HCT116 (cell line): ENCODE measurements around the gene NDUFA5. TPM values are rescaled to one million over a fixed set of nuclear protein-coding genes. Genes with fewer than 3 reads are reported as not detected.

Experiments used
- ATAC-seq: fragments of 200-7000 bp; cut with Tn5 transposase; 2 replicates; pipeline ENCODE4 v1.9.1; 2020; ENCODE audit warnings: mild to moderate bottlenecking, moderate library complexity
- BruUV-seq: library from RNA; stranded (reverse); fragments of 400-500 nt; replicated peaks from 2 replicates; lab custom pipeline; 2021; lab: Mats Ljungman, UMichigan
- CTCF ChIA-PET: fragments of 300-600 bp; sonication (Branson Sonifier 250); formaldehyde crosslinking; loops from one replicate; lab custom pipeline; 2021; ENCODE audit warnings: antibody characterized with exemption; lab: Charles Lee
- POLR2A ChIA-PET: fragments of 300-600, 350-600 bp; sonication (Branson Sonifier 250); formaldehyde crosslinking; loops from one replicate; lab custom pipeline; 2021; ENCODE audit warnings: antibody characterized with exemption; lab: Charles Lee
- RAD21 ChIA-PET, 2 experiments: fragments of 300-600 bp; sonication (Branson Sonifier 250); formaldehyde crosslinking; loops; one replicate each; lab custom pipeline; 2023; ENCODE audit warnings: low total read pairs in 2 of 2; ENCODE audit not compliant: uncharacterized antibody in 2 of 2, unreplicated experiment in 2 of 2, low non-redundant PET in 1 of 2; lab: Charles Lee
- DNase-seq: peaks from one replicate; pipeline ENCODE4 v3.0.0-alpha.2; 2010; ENCODE audit warnings: low read depth, low spot score
- H2AFZ ChIP-seq: fragments of 200-600 bp; shearing (Covaris generic), sonication (generic); 2 replicates; pipeline ENCODE4 v1.6.1; 2017; ENCODE audit warnings: low read depth, mixed run types, mixed read lengths, antibody characterized with exemption, low read length; ENCODE audit not compliant: poor library complexity, severe bottlenecking
- H3K27ac ChIP-seq: 2 replicates; pipeline ENCODE4 v1.5.1; 2012; ENCODE audit warnings: low read depth, low read length
- H3K27me3 ChIP-seq: fragments of 200-600 bp; sonication (generic); 2 replicates; pipeline ENCODE4 v1.6.1; 2016; ENCODE audit warnings: mixed run types, low read length, mixed read lengths; ENCODE audit not compliant: insufficient read depth
- H3K36me3 ChIP-seq, 2 experiments: fragments of 200-500 bp in 1 of 2; fragments of 200-600 bp in 1 of 2; sonication (Bioruptor generic) in 1 of 2; sonication (generic) in 1 of 2; 2 replicates each; pipeline versions ENCODE4 v1.5.1 to v1.6.1; 2014 to 2016; ENCODE audit warnings: low read length in 2 of 2, inconsistent platforms in 1 of 2, mixed read lengths in 1 of 2, mixed run types in 1 of 2; ENCODE audit not compliant: insufficient read depth in 2 of 2, control insufficient read depth in 1 of 2
- H3K4me1 ChIP-seq, 2 experiments: fragments of 200-600 bp in 1 of 2; sonication (generic) in 1 of 2; 2 replicates each; pipeline versions ENCODE4 v1.5.1 to v1.6.1; 2012 to 2017; ENCODE audit warnings: low read length in 2 of 2, inconsistent platforms in 1 of 2, mild to moderate bottlenecking in 1 of 2, mixed read lengths in 1 of 2, mixed run types in 1 of 2, moderate library complexity in 1 of 2; ENCODE audit not compliant: insufficient read depth in 2 of 2, control insufficient read depth in 1 of 2
- H3K4me2 ChIP-seq: fragments of 200-600 bp; sonication (generic); 2 replicates; pipeline ENCODE4 v1.6.1; 2017; ENCODE audit warnings: mixed run types, low read length, mixed read lengths
- H3K4me3 ChIP-seq, 2 experiments: fragments of 200-600 bp in 1 of 2; sonication (generic) in 1 of 2; replicated peaks in 1 of 2; 2 replicates each; pipeline ENCODE4 v1.5.1; 2011 to 2016; ENCODE audit warnings: low read length in 2 of 2, control low read depth in 1 of 2, low read depth in 1 of 2, mild to moderate bottlenecking in 1 of 2, mixed read lengths in 1 of 2, mixed run types in 1 of 2
- H3K79me2 ChIP-seq: fragments of 200-600 bp; sonication (generic); 2 replicates; pipeline ENCODE4 v1.6.1; 2017; ENCODE audit warnings: mild to moderate bottlenecking, mixed run types, low read length, moderate library complexity, mixed read lengths; ENCODE audit not compliant: insufficient read depth
- H3K9ac ChIP-seq: fragments of 200-600 bp; sonication (generic); 2 replicates; pipeline ENCODE4 v1.6.1; 2016; ENCODE audit warnings: low read length, mixed read lengths
- H3K9me2 ChIP-seq: fragments of 200-600 bp; sonication (generic), shearing (Covaris generic); 2 replicates; pipeline ENCODE4 v1.6.1; 2017; ENCODE audit warnings: mixed run types, mild to moderate bottlenecking, moderate library complexity; ENCODE audit not compliant: insufficient read depth
- H3K9me3 ChIP-seq, 2 experiments: fragments of 200-500 bp in 1 of 2; fragments of 200-600 bp in 1 of 2; sonication (Bioruptor generic) in 1 of 2; sonication (generic) in 1 of 2; 2 replicates each; pipeline ENCODE4 v1.6.1; 2014 to 2017; ENCODE audit warnings: low read length in 2 of 2, mixed read lengths in 2 of 2, inconsistent platforms in 1 of 2, low read depth in 1 of 2, mild to moderate bottlenecking in 1 of 2, mixed run types in 1 of 2, moderate library complexity in 1 of 2; ENCODE audit not compliant: control insufficient read depth in 1 of 2, insufficient read depth in 1 of 2
- H4K20me1 ChIP-seq: fragments of 200-600 bp; sonication (generic), shearing (Covaris generic); 2 replicates; pipeline ENCODE4 v1.6.1; 2017; ENCODE audit warnings: mixed run types, mild to moderate bottlenecking, moderate library complexity; ENCODE audit not compliant: insufficient read depth
- CEBPB ChIP-seq: IDR thresholded peaks from 2 replicates; pipeline ENCODE4 v1.6.1; 2012; ENCODE audit warnings: low read depth
- ELF1 ChIP-seq: IDR thresholded peaks from 2 replicates; pipeline ENCODE4 v1.6.1; 2012; ENCODE audit warnings: low read depth, borderline replicate concordance
- EZH2phosphoT487 ChIP-seq: fragments of 200-600 bp; IDR thresholded peaks from 2 replicates; pipeline ENCODE4 v1.6.1; 2018; ENCODE audit warnings: antibody characterized with exemption, borderline replicate concordance
- FOSL1 ChIP-seq: IDR thresholded peaks from 2 replicates; pipeline ENCODE4 v1.6.1; 2012; ENCODE audit warnings: low read depth
- JUND ChIP-seq: IDR thresholded peaks from 2 replicates; pipeline ENCODE4 v1.6.1; 2012
- POLR2A ChIP-seq: IDR thresholded peaks from 2 replicates; pipeline ENCODE4 v1.7.0; 2011; ENCODE audit warnings: borderline replicate concordance; ENCODE audit not compliant: insufficient read depth, insufficient read length; ENCODE audit errors: extremely low read depth
- SIN3A ChIP-seq: IDR thresholded peaks from 2 replicates; pipeline ENCODE4 v1.6.1; 2012; ENCODE audit warnings: low read depth
- SP1 ChIP-seq: IDR thresholded peaks from 2 replicates; pipeline ENCODE4 v1.6.1; 2012; ENCODE audit warnings: low read depth
- SRF ChIP-seq: IDR thresholded peaks from 2 replicates; pipeline ENCODE4 v1.6.1; 2012; ENCODE audit warnings: low read depth
- intact Hi-C: fragments of 100-400 bp; cut with micrococcal nuclease; formaldehyde crosslinking; loops from 2 replicates; pipeline ENCODE4 v1.10.0; 2022
- total RNA-seq: library from RNA; stranded (reverse); gene quantifications from one replicate; pipeline ENCODE4 v1.2.1, GENCODE V29; 2021; ENCODE audit not compliant: unreplicated experiment
- TF ChIP-seq, protein P1 (sequence below): IDR thresholded peaks from 2 replicates; pipeline ENCODE4 v1.6.1; 2011; ENCODE audit warnings: mild to moderate bottlenecking, low read length, moderate library complexity; ENCODE audit not compliant: insufficient replicate concordance; ENCODE audit errors: extremely low read depth

NDUFA5 gene
- total RNA-seq, 1 experiment from 2014 or later: 64.2 TPM

DNA sequence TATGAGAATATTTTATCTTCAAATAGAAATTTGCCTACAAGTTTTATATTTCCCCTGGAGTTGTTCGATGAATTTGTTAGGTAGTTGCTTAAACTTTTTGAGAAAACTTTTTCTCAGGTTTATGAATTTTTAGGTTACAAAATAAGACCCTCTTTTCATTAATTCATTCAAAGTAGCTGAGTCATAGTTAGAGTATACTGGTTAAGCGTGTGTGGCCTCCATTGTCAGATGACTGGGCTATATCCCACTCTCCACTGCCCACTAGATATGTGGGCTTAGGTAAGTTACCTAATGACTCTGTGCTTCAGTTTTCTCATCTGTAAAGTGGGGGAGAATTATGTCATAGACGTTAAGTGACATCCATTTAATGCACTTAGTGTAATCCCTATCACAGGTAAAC lies 45.0 kb upstream of the NDUFA5 start:
- BruUV-seq: no TSS peak
- DNase-seq: no peak
- Histone ChIP-seq H3K4me3 (no peak overlapping the region), H2AFZ (no peak overlapping the region), H3K79me2 (no peaks in the 10 kb centered on the region), H3K27me3 (no peaks in the 10 kb centered on the region), H4K20me1 (no peaks in the 10 kb centered on the region), H3K27ac (no peak overlapping the region), H3K4me1 (no peaks in the 10 kb centered on the region), H3K4me2 (no peak overlapping the region), H3K36me3 (no peaks in the 10 kb centered on the region), H3K9ac (no peak overlapping the region), H3K9me3 (no peaks in the 10 kb centered on the region), H3K9me2 (no peaks in the 10 kb centered on the region; the same call in 1 of the 2 replicates)
- TF ChIP-seq CEBPB: no peak
- no peak for TF ChIP-seq POLR2A
- TF ChIP-seq, protein P1, sequence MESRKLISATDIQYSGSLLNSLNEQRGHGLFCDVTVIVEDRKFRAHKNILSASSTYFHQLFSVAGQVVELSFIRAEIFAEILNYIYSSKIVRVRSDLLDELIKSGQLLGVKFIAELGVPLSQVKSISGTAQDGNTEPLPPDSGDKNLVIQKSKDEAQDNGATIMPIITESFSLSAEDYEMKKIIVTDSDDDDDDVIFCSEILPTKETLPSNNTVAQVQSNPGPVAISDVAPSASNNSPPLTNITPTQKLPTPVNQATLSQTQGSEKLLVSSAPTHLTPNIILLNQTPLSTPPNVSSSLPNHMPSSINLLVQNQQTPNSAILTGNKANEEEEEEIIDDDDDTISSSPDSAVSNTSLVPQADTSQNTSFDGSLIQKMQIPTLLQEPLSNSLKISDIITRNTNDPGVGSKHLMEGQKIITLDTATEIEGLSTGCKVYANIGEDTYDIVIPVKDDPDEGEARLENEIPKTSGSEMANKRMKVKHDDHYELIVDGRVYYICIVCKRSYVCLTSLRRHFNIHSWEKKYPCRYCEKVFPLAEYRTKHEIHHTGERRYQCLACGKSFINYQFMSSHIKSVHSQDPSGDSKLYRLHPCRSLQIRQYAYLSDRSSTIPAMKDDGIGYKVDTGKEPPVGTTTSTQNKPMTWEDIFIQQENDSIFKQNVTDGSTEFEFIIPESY: no peak
- TF ChIP-seq SP1: no peak
- TF ChIP-seq ELF1: no peak
- TF ChIP-seq JUND: no peak
- intact Hi-C loops: no loop called here
- CTCF ChIA-PET: no interaction called here
- no peak for ATAC-seq
- RAD21 ChIA-PET: no interaction called here
- POLR2A ChIA-PET: no interaction called here

DNA sequence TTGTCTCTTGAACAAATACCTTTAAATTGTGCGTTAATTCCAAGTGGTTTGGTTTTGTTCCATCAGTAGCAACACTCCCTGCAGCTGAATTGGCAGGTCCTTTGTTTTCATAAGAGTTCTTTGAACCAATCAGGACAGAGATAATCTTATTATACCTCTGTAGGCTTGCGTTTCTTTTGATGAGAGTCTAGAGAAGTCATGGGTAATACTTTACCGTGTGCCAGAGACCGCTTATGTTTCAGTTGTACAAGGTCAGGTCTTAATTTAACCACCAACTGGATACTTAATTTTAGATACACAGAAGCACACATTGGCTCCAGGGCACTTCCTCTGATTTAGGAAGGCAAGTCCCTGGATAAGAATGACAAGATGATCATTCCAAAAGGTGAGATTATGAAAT lies 43.9 kb upstream of the NDUFA5 start, which contains the start of gene ASB15:
ASB15 (plus strand) TSS at position 292 of the 400 bp plus-strand sequence. CDS start 12,682 bp downstream, outside the sequence.
- Histone ChIP-seq H3K27me3 (no peaks in the 10 kb centered on the region), H3K9me2 (no peaks in the 10 kb centered on the region; the same call in 1 of the 2 replicates), H2AFZ (no peak within 1 kb of the TSS), H3K9me3 (no peaks in the 10 kb centered on the region), H3K9ac (no peak within 1 kb of the TSS), H3K36me3 (no peaks in the 10 kb centered on the region), H3K4me2 (no peak within 1 kb of the TSS), H3K27ac (no peak within 1 kb of the TSS), H3K79me2 (no peaks in the 10 kb centered on the region), H3K4me1 (no peaks in the 10 kb centered on the region), H4K20me1 (no peaks in the 10 kb centered on the region), H3K4me3 (no peak within 1 kb of the TSS)
- no peak for DNase-seq
- intact Hi-C loops: no loop called here
- TF ChIP-seq SRF (no peak), SP1 (no peak), FOSL1 (no peak), SIN3A (no peak), EZH2phosphoT487 (no peak)
- CTCF ChIA-PET: no interaction called here
- POLR2A ChIA-PET: no interaction called here
- BruUV-seq: no TSS peak
- RAD21 ChIA-PET: no interaction called here
- ATAC-seq: no peak
